HG02870 (cell line): ENCODE data around the gene MCOLN3.
"Not testable (repeated sequence)": the region's sequence is repeated elsewhere in the genome, so short reads cannot be mapped to it uniquely, and the experiment has no call there.

Source experiments
- ATAC-seq: cut with Tn5 transposase; IDR thresholded peaks from one replicate; pipeline ENCODE4 v1.9.1; 2021; ENCODE audit warnings: mild to moderate bottlenecking, moderate library complexity; ENCODE audit not compliant: unreplicated experiment

MCOLN3 gene

GRCh38 chr1:85049735-85050166 lies 1.5 kb upstream of the MCOLN3 start:
- no peak for ATAC-seq

- ATAC-seq: peak; percentile 37
These were observed 616 bp downstream of the MCOLN3 start for GRCh38 chr1:85047472-85048295.

- ATAC-seq: no peak
These were observed 1.2 kb downstream of the MCOLN3 start for GRCh38 chr1:85047144-85047471.

- no peak for ATAC-seq
These were observed 5.9 kb downstream of the MCOLN3 start for GRCh38 chr1:85042413-85042812.

- ATAC-seq: no peak
These were observed 6.5 kb downstream of the MCOLN3 start for GRCh38 chr1:85041793-85042192.

- peak; percentile 59 for ATAC-seq
These were observed 15.1 kb downstream of the MCOLN3 start for GRCh38 chr1:85033221-85033620.

- no peak for ATAC-seq
These were observed 17.8 kb downstream of the MCOLN3 start for GRCh38 chr1:85030536-85030935.

- no peak for ATAC-seq
These were observed 20.1 kb downstream of the MCOLN3 start for GRCh38 chr1:85028151-85028550.

GRCh38 chr1:85027242-85027983 lies 20.9 kb downstream of the MCOLN3 start:
- peak; percentile 66 for ATAC-seq

- ATAC-seq: no peak
These were observed 22.4 kb downstream of the MCOLN3 start for GRCh38 chr1:85025940-85026339.

GRCh38 chr1:85024736-85025135 lies 23.6 kb downstream of the MCOLN3 start:
- no peak for ATAC-seq

- no peak for ATAC-seq
These were observed 25.6 kb downstream of the MCOLN3 start for GRCh38 chr1:85022700-85023099.

- ATAC-seq: no peak
These were observed 28.3 kb downstream of the MCOLN3 start for GRCh38 chr1:85019994-85020393.

- no peak for ATAC-seq
These were observed 32.5 kb downstream of the MCOLN3 start for GRCh38 chr1:85015826-85016225.

- ATAC-seq: not testable (repeated sequence)
These were observed 42.7 kb downstream of the MCOLN3 start for GRCh38 chr1:85005641-85006040.

GRCh38 chr1:85001742-85002141 lies 46.6 kb downstream of the MCOLN3 start:
- no peak for ATAC-seq

GRCh38 chr1:84998642-84999280 lies 49.5 kb downstream of the MCOLN3 start:
- no peak for ATAC-seq

GRCh38 chr1:84997667-84998600 lies 50.4 kb downstream of the MCOLN3 start:
- no peak for ATAC-seq

GRCh38 chr1:84996846-84997666 lies 51.2 kb downstream of the MCOLN3 start, which contains the start of gene MCOLN2:
Gene MCOLN2, minus strand, starts transcription at chr1:84997113. Its CDS starts 241 bp downstream, at chr1:84996872.
- ATAC-seq: peak; percentile 38
